ENCODE data around the gene PCNX2.

Gene PCNX2

GRCh38 chr1:233063462-233063861, 232.1 kb downstream of the PCNX2 start:
- no peaks in the 10 kb centered on the region for H3K9me3 ChIP-seq (ENCODE audit: control insufficient read depth, low read length)
- no peak overlapping the region for H3K27ac ChIP-seq (ENCODE audit: insufficient read depth, low read length, poor library complexity, severe bottlenecking)
- no peak overlapping the region for H3K4me3 ChIP-seq (ENCODE audit: insufficient read depth, low read depth, low read length, poor library complexity, severe bottlenecking)
- no peaks in the 10 kb centered on the region for H3K36me3 ChIP-seq (ENCODE audit: control insufficient read depth, insufficient read depth, low read length)
- H3K27me3 ChIP-seq (replicated peaks; ENCODE audit: control insufficient read depth, insufficient read depth, low read length, poor library complexity, severe bottlenecking), result no peaks in the 10 kb centered on the region
- no peak for DNase-seq
- H3K4me1 ChIP-seq (ENCODE audit: control insufficient read depth, insufficient read depth, low read length, poor library complexity, severe bottlenecking), result no peaks in the 10 kb centered on the region

- Histone ChIP-seq H3K36me3 (ENCODE audit: control insufficient read depth, insufficient read depth, low read length) (no peaks in the 10 kb centered on the region), H3K27ac (ENCODE audit: insufficient read depth, low read length, poor library complexity, severe bottlenecking) (no peak overlapping the region), H3K4me1 (ENCODE audit: control insufficient read depth, insufficient read depth, low read length, poor library complexity, severe bottlenecking) (no peaks in the 10 kb centered on the region), H3K4me3 (ENCODE audit: insufficient read depth, low read depth, low read length, poor library complexity, severe bottlenecking) (no peak overlapping the region), H3K9me3 (ENCODE audit: control insufficient read depth, low read length) (no peaks in the 10 kb centered on the region), H3K27me3 (replicated peaks; ENCODE audit: control insufficient read depth, insufficient read depth, low read length, poor library complexity, severe bottlenecking) (no peaks in the 10 kb centered on the region)
- no peak for DNase-seq
Observed at GRCh38 chr1:233061265-233061664, 234.3 kb downstream of the PCNX2 start.

- Histone ChIP-seq H3K9me3 (ENCODE audit: control insufficient read depth, low read length) (no peaks in the 10 kb centered on the region), H3K36me3 (ENCODE audit: control insufficient read depth, insufficient read depth, low read length) (no peaks in the 10 kb centered on the region), H3K27ac (ENCODE audit: insufficient read depth, low read length, poor library complexity, severe bottlenecking) (no peak overlapping the region), H3K27me3 (replicated peaks; ENCODE audit: control insufficient read depth, insufficient read depth, low read length, poor library complexity, severe bottlenecking) (no peaks in the 10 kb centered on the region), H3K4me3 (ENCODE audit: insufficient read depth, low read depth, low read length, poor library complexity, severe bottlenecking) (no peak overlapping the region), H3K4me1 (ENCODE audit: control insufficient read depth, insufficient read depth, low read length, poor library complexity, severe bottlenecking) (no peaks in the 10 kb centered on the region)
- DNase-seq, result no peak
Observed at GRCh38 chr1:233060461-233060994, 235.0 kb downstream of the PCNX2 start.

- DNase-seq, result no peak
- no peaks in the 10 kb centered on the region for H3K4me1 ChIP-seq (ENCODE audit: control insufficient read depth, insufficient read depth, low read length, poor library complexity, severe bottlenecking)
- H3K27ac ChIP-seq (ENCODE audit: insufficient read depth, low read length, poor library complexity, severe bottlenecking), result no peak overlapping the region
- no peaks in the 10 kb centered on the region for H3K27me3 ChIP-seq (replicated peaks; ENCODE audit: control insufficient read depth, insufficient read depth, low read length, poor library complexity, severe bottlenecking)
- H3K36me3 ChIP-seq (ENCODE audit: control insufficient read depth, insufficient read depth, low read length), result peaks cover 15% of the 10 kb centered on the region
- H3K4me3 ChIP-seq (ENCODE audit: insufficient read depth, low read depth, low read length, poor library complexity, severe bottlenecking), result no peak overlapping the region
- no peaks in the 10 kb centered on the region for H3K9me3 ChIP-seq (ENCODE audit: control insufficient read depth, low read length)
Observed at GRCh38 chr1:233057836-233058235, 237.7 kb downstream of the PCNX2 start.

GRCh38 chr1:233055879-233056641, 239.5 kb downstream of the PCNX2 start:
- H3K4me3 ChIP-seq (ENCODE audit: insufficient read depth, low read depth, low read length, poor library complexity, severe bottlenecking), result no peak overlapping the region
- no peaks in the 10 kb centered on the region for H3K4me1 ChIP-seq (ENCODE audit: control insufficient read depth, insufficient read depth, low read length, poor library complexity, severe bottlenecking)
- H3K9me3 ChIP-seq (ENCODE audit: control insufficient read depth, low read length), result no peaks in the 10 kb centered on the region
- no peaks in the 10 kb centered on the region for H3K27me3 ChIP-seq (replicated peaks; ENCODE audit: control insufficient read depth, insufficient read depth, low read length, poor library complexity, severe bottlenecking)
- peaks cover 15% of the 10 kb centered on the region for H3K36me3 ChIP-seq (ENCODE audit: control insufficient read depth, insufficient read depth, low read length)
- H3K27ac ChIP-seq (ENCODE audit: insufficient read depth, low read length, poor library complexity, severe bottlenecking), result no peak overlapping the region
- no peak for DNase-seq

GRCh38 chr1:233045588-233045987, 249.9 kb downstream of the PCNX2 start:
- no peak overlapping the region for H3K27ac ChIP-seq (ENCODE audit: insufficient read depth, low read length, poor library complexity, severe bottlenecking)
- H3K9me3 ChIP-seq (ENCODE audit: control insufficient read depth, low read length), result no peaks in the 10 kb centered on the region
- DNase-seq, result no peak
- no peak overlapping the region for H3K4me3 ChIP-seq (ENCODE audit: insufficient read depth, low read depth, low read length, poor library complexity, severe bottlenecking)
- H3K4me1 ChIP-seq (ENCODE audit: control insufficient read depth, insufficient read depth, low read length, poor library complexity, severe bottlenecking), result no peaks in the 10 kb centered on the region
- no peaks in the 10 kb centered on the region for H3K36me3 ChIP-seq (ENCODE audit: control insufficient read depth, insufficient read depth, low read length)
- H3K27me3 ChIP-seq (replicated peaks; ENCODE audit: control insufficient read depth, insufficient read depth, low read length, poor library complexity, severe bottlenecking), result no peaks in the 10 kb centered on the region

GRCh38 chr1:233042834-233043233, 252.7 kb downstream of the PCNX2 start:
- no peaks in the 10 kb centered on the region for H3K27me3 ChIP-seq (replicated peaks; ENCODE audit: control insufficient read depth, insufficient read depth, low read length, poor library complexity, severe bottlenecking)
- DNase-seq, result no peak
- no peak overlapping the region for H3K4me3 ChIP-seq (ENCODE audit: insufficient read depth, low read depth, low read length, poor library complexity, severe bottlenecking)
- H3K27ac ChIP-seq (ENCODE audit: insufficient read depth, low read length, poor library complexity, severe bottlenecking), result no peak overlapping the region
- H3K9me3 ChIP-seq (ENCODE audit: control insufficient read depth, low read length), result no peaks in the 10 kb centered on the region
- H3K4me1 ChIP-seq (ENCODE audit: control insufficient read depth, insufficient read depth, low read length, poor library complexity, severe bottlenecking), result no peaks in the 10 kb centered on the region
- no peaks in the 10 kb centered on the region for H3K36me3 ChIP-seq (ENCODE audit: control insufficient read depth, insufficient read depth, low read length)

GRCh38 chr1:233040494-233040893, 255.0 kb downstream of the PCNX2 start:
- no peak overlapping the region for H3K4me3 ChIP-seq (ENCODE audit: insufficient read depth, low read depth, low read length, poor library complexity, severe bottlenecking)
- H3K36me3 ChIP-seq (ENCODE audit: control insufficient read depth, insufficient read depth, low read length), result no peaks in the 10 kb centered on the region
- no peaks in the 10 kb centered on the region for H3K4me1 ChIP-seq (ENCODE audit: control insufficient read depth, insufficient read depth, low read length, poor library complexity, severe bottlenecking)
- H3K27me3 ChIP-seq (replicated peaks; ENCODE audit: control insufficient read depth, insufficient read depth, low read length, poor library complexity, severe bottlenecking), result no peaks in the 10 kb centered on the region
- no peaks in the 10 kb centered on the region for H3K9me3 ChIP-seq (ENCODE audit: control insufficient read depth, low read length)
- no peak for DNase-seq
- no peak overlapping the region for H3K27ac ChIP-seq (ENCODE audit: insufficient read depth, low read length, poor library complexity, severe bottlenecking)

GRCh38 chr1:233038581-233038980, 256.9 kb downstream of the PCNX2 start:
- DNase-seq, result no peak
- H3K4me3 ChIP-seq (ENCODE audit: insufficient read depth, low read depth, low read length, poor library complexity, severe bottlenecking), result no peak overlapping the region
- H3K9me3 ChIP-seq (ENCODE audit: control insufficient read depth, low read length), result no peaks in the 10 kb centered on the region
- H3K4me1 ChIP-seq (ENCODE audit: control insufficient read depth, insufficient read depth, low read length, poor library complexity, severe bottlenecking), result no peaks in the 10 kb centered on the region
- H3K27me3 ChIP-seq (replicated peaks; ENCODE audit: control insufficient read depth, insufficient read depth, low read length, poor library complexity, severe bottlenecking), result no peaks in the 10 kb centered on the region
- H3K36me3 ChIP-seq (ENCODE audit: control insufficient read depth, insufficient read depth, low read length), result no peaks in the 10 kb centered on the region
- no peak overlapping the region for H3K27ac ChIP-seq (ENCODE audit: insufficient read depth, low read length, poor library complexity, severe bottlenecking)

- Histone ChIP-seq H3K27me3 (replicated peaks; ENCODE audit: control insufficient read depth, insufficient read depth, low read length, poor library complexity, severe bottlenecking) (no peaks in the 10 kb centered on the region), H3K9me3 (ENCODE audit: control insufficient read depth, low read length) (no peaks in the 10 kb centered on the region), H3K4me3 (ENCODE audit: insufficient read depth, low read depth, low read length, poor library complexity, severe bottlenecking) (no peak overlapping the region), H3K36me3 (ENCODE audit: control insufficient read depth, insufficient read depth, low read length) (no peaks in the 10 kb centered on the region), H3K27ac (ENCODE audit: insufficient read depth, low read length, poor library complexity, severe bottlenecking) (no peak overlapping the region), H3K4me1 (ENCODE audit: control insufficient read depth, insufficient read depth, low read length, poor library complexity, severe bottlenecking) (no peaks in the 10 kb centered on the region)
- DNase-seq, result no peak
Observed at GRCh38 chr1:233037843-233038242, 257.7 kb downstream of the PCNX2 start.
